ENCODE measurements around the gene ZNF770.

DNA sequence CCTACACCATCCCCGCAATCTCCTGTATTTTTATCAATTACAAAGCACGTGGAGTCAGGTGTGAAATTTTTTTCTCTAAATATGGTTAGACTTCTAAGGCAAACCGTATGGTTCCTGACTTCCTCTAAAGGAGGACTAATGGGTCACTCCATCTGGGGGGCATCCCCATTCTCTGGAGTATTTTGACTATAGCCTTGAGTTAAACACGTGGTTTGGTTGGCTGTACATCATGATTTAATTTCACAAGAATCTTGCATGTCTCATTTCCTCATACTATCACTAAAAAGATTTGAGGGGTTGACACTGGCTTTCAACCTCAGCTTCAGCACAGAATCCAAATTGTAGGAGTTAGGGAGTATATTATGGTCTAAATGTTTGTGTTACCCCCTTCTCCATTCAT is 25.3 kb upstream of the ZNF770 start:
- TF ChIP-seq, protein P1, sequence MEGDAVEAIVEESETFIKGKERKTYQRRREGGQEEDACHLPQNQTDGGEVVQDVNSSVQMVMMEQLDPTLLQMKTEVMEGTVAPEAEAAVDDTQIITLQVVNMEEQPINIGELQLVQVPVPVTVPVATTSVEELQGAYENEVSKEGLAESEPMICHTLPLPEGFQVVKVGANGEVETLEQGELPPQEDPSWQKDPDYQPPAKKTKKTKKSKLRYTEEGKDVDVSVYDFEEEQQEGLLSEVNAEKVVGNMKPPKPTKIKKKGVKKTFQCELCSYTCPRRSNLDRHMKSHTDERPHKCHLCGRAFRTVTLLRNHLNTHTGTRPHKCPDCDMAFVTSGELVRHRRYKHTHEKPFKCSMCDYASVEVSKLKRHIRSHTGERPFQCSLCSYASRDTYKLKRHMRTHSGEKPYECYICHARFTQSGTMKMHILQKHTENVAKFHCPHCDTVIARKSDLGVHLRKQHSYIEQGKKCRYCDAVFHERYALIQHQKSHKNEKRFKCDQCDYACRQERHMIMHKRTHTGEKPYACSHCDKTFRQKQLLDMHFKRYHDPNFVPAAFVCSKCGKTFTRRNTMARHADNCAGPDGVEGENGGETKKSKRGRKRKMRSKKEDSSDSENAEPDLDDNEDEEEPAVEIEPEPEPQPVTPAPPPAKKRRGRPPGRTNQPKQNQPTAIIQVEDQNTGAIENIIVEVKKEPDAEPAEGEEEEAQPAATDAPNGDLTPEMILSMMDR (IDR thresholded peaks at IDR 0.05) = no peak
- TF ChIP-seq, protein P2, sequence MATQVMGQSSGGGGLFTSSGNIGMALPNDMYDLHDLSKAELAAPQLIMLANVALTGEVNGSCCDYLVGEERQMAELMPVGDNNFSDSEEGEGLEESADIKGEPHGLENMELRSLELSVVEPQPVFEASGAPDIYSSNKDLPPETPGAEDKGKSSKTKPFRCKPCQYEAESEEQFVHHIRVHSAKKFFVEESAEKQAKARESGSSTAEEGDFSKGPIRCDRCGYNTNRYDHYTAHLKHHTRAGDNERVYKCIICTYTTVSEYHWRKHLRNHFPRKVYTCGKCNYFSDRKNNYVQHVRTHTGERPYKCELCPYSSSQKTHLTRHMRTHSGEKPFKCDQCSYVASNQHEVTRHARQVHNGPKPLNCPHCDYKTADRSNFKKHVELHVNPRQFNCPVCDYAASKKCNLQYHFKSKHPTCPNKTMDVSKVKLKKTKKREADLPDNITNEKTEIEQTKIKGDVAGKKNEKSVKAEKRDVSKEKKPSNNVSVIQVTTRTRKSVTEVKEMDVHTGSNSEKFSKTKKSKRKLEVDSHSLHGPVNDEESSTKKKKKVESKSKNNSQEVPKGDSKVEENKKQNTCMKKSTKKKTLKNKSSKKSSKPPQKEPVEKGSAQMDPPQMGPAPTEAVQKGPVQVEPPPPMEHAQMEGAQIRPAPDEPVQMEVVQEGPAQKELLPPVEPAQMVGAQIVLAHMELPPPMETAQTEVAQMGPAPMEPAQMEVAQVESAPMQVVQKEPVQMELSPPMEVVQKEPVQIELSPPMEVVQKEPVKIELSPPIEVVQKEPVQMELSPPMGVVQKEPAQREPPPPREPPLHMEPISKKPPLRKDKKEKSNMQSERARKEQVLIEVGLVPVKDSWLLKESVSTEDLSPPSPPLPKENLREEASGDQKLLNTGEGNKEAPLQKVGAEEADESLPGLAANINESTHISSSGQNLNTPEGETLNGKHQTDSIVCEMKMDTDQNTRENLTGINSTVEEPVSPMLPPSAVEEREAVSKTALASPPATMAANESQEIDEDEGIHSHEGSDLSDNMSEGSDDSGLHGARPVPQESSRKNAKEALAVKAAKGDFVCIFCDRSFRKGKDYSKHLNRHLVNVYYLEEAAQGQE (IDR thresholded peaks at IDR 0.05; ENCODE audit: insufficient read depth in 1 of 2, low read depth in 2 of 2, low read length in 1 of 2) = no peak
- TF ChIP-seq TCF7L2 (IDR thresholded peaks at IDR 0.05; ENCODE audit: low read depth, low read length) (no peak), SIN3A (IDR thresholded peaks at IDR 0.05; ENCODE audit: borderline replicate concordance, insufficient read depth, low read depth, low read length) (no peak)
